ENCODE measurements around the gene PARL.

The PARL gene

GRCh38 chr3:183862610-183863009 is 22.1 kb downstream of the PARL start:
- in situ Hi-C loops (cut with MboI; ENCODE audit: low sequenced_read_pairs) = no loop called here

- in situ Hi-C loops (cut with MboI; ENCODE audit: low sequenced_read_pairs) = no loop called here
Observed at GRCh38 chr3:183857863-183858262, 26.8 kb downstream of the PARL start.

- in situ Hi-C loops (cut with MboI; ENCODE audit: low sequenced_read_pairs) = no loop called here
Observed at GRCh38 chr3:183854318-183855035, 30.2 kb downstream of the PARL start.

GRCh38 chr3:183845608-183846288 is 38.9 kb downstream of the PARL start:
- in situ Hi-C loops (cut with MboI; ENCODE audit: low sequenced_read_pairs) = no loop called here

GRCh38 chr3:183845090-183845489 is 39.6 kb downstream of the PARL start:
- in situ Hi-C loops (cut with MboI; ENCODE audit: low sequenced_read_pairs) = no loop called here

DNA sequence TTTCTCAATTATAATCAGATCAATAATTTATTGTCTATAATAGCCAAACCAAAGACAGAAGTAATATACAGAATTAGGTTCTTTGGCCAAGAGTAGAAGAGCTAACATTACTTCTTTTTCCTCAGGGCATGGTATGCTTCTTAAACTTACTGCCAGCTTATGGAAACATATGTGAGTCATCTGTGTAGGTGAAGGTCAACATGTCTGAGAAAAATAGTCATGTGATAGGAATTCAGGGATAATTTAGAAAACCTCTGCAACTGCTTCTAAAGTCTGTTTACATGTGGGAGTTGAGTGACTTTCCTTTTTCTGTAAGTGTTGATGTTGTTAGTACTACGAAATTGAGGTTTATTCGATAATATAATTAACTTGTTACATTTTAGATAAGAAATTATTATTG is 40.1 kb downstream of the PARL start:
- in situ Hi-C loops (cut with MboI; ENCODE audit: low sequenced_read_pairs) = no loop called here

- in situ Hi-C loops (cut with MboI; ENCODE audit: low sequenced_read_pairs) = no loop called here
Observed at GRCh38 chr3:183839751-183840150, 44.9 kb downstream of the PARL start.

GRCh38 chr3:183837894-183838293 is 46.8 kb downstream of the PARL start:
- in situ Hi-C loops (cut with MboI; ENCODE audit: low sequenced_read_pairs) = no loop called here

DNA sequence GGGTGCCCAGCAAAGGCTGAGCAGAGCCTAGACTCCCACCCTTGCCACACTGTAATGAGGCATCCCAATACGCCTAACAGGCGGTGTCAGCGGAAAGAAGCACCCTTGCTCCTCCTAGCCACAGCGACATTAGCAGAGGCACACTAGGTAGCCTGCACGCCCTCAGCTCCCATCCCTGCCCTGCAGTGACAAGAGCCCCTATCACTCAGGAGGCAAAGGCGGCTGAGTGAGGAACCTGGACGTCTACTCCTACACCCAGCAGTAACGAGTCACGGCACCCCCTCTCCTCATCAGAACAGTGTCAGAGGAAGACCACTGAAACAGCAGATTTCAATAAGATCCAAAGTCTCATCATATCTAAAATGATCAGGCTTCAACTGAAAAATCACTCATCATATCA is 47.3 kb downstream of the PARL start:
- in situ Hi-C loops (cut with MboI; ENCODE audit: low sequenced_read_pairs) = no loop called here

DNA sequence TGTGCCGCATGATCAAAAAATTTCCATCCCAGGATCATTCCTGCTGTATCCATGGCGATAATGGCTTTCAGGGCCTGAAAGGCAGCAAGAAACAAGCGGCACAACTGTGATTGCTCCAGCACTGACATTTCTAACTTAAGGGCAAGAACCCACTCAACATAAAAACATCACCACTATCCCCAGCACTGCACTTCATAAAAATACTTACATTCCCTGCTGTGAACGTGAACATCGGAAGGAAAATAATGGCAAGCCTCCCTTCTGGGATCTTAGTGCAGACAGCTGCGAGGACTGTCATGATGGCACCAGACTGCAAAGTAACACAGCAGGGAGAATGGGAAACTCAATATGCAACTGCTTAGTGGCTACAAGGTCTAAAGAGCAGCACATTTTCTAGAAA is 51.2 kb downstream of the PARL start:
- in situ Hi-C loops (cut with MboI; ENCODE audit: low sequenced_read_pairs) = no loop called here

DNA sequence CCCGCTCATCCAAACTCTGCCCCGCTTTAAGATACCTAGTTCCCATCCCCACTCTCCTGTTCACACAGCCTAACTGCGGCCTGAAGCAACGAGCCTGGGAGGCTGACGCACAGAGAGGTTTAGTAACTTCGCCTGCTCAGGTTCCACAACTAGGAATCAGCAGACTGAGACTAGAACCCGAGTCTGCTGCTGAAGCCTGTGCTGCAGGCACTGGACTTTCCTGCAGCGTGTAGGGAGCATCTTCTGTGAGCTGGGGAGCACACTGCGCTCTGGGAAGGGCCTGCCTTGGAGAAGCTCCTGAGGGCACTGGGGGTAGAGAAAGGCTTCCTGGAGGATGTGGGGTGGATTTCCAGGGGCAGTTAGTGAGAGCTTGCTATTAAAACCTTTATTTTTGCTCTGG is 54.5 kb downstream of the PARL start:
- in situ Hi-C loops (cut with MboI; ENCODE audit: low sequenced_read_pairs) = no loop called here

- in situ Hi-C loops (cut with MboI; ENCODE audit: low sequenced_read_pairs) = no loop called here
Observed at GRCh38 chr3:183829466-183829865, 55.2 kb downstream of the PARL start.

GRCh38 chr3:183828538-183828870 is 56.2 kb downstream of the PARL start:
- in situ Hi-C loops (cut with MboI; ENCODE audit: low sequenced_read_pairs) = no loop called here

DNA sequence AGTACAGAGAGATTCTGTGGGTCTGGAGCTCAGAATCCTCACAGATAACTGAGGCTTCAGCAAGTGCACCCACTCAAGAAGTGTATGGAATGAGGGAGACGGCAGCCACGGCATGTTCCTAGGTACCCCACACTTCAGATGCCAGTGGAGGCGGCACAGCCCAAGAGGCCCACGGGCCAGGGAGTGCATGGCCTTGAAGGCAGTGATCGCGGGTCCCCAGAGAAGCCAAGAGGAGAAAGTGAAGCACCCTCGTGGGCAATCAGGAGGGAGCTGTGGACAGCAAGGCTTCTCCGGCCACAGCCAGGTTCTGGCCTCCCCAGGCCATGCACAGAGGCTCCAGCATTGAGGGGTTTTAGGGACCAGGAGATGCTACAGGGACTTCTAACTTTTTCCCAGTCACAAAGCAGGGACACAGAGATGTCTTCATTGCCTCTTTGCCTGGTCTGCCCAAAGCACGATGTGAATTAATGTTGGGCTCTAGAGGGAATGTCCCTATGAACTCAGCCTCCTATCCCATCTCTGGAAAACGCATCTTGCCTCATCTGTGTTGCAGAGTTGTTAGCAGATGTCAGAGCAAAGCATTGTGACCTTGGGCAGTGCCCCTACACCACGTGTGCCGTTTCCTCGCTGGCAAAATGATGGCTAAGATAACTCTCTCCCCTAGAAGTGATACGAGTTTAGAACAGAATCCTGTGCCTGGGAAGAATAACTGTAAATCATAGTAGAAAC is 56.7 kb downstream of the PARL start:
- in situ Hi-C loops (cut with MboI; ENCODE audit: low sequenced_read_pairs) = no loop called here

- in situ Hi-C loops (cut with MboI; ENCODE audit: low sequenced_read_pairs) = no loop called here
Observed at GRCh38 chr3:183826448-183827250, 58.0 kb downstream of the PARL start.

GRCh38 chr3:183825456-183826161 is 59.1 kb downstream of the PARL start, which contains the start of gene MAP6D1:
Gene MAP6D1, minus strand, starts transcription at chr3:183825577. Its CDS starts 30 bp downstream, at chr3:183825547.
- in situ Hi-C loops (cut with MboI; ENCODE audit: low sequenced_read_pairs) = no loop called here

DNA sequence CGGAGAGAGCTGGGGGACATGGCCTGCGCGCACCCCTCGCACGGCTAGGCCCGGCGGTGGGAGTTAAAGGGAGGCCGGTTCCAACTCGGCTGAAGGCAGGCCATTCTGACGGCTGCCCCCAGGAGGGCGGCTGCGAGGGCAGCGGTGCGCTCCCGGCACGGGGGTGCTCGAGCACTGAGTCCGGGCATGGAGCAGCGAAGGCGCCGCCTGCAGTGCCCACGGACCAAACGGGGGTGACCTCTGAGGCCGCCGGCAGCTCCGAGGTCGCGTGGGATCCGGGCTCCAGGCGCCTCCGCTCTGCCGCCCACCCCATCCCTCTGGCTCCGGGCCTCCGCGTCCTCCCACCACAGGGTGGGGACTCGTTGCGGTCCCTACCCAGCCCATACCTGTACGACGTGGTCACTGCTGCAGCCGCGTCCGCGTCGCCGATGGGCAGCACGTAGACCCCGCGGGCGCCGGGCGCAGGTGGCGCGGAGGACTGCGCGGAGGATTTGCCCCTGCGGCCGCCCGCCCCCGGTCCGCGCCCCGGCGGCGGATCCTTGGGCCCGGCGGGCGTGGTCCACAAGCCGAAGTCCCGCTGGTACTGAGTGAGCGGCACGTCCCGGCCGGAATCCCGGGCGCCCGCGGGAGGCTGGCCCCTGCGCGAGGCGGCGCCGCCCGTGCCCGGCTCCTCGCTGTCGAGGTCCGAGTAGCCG is 59.8 kb downstream of the PARL start:
- in situ Hi-C loops (cut with MboI; ENCODE audit: low sequenced_read_pairs) = no loop called here

DNA sequence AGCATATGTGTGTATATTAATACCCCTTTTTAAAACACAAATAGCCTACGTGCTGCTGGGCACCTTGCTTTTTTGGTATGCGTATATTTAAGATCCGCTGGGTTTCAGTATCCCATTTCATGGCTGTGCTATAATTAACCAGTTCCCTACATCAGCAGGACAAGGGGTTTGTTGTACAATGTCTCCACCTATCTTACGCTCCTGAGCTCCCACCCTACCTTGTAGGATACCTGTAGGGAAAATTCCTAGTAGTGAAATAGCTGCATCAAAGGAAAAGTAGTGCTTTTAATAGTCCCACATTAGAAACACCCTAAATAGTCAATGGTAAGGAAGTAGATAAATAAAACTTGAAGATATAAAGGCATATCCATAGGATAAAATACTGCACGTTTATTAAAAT is 60.7 kb downstream of the PARL start:
- in situ Hi-C loops (cut with MboI; ENCODE audit: low sequenced_read_pairs) = no loop called here

DNA sequence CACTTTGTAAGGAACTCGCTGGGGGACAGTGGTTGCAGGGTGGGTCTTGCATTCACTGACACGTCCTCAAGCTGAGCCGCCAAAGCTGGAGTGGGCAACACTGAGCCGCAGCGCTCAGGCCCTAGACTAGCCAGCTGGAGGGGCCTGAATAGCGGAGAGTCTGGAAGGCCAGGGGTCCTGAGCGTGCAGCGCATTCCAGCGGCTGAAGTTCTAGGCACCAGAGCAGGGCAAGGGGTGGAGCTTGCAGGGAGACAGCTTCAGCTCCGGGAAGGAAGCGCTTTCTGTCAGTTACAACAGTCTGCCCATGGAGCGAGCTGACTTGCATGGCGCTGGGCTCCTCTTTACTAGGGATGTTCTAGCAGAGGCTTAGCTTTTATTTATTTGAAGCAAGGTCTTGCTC is 62.0 kb downstream of the PARL start:
- in situ Hi-C loops (cut with MboI; ENCODE audit: low sequenced_read_pairs) = no loop called here

DNA sequence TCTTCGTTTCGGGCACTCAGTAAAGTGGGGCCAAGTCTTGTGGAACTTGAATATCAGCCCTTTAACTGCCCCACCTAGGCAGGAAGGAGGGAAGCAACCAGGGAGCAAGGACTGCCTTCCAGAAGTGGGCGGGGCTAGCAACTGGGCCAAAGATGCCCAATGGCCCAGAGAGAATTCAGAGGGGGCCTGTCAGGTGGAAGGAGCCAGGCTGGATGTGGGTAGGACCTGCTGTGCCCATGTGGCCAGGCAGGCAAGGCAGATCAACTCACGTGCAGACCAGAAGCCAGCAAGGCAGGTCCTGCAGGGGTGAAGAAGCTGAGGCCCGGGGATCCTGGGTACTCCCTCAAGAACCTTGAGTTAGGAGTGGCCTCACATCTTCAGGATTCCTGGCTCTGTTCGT is 64.8 kb downstream of the PARL start:
- in situ Hi-C loops (cut with MboI; ENCODE audit: low sequenced_read_pairs) = no loop called here

Measured in HL-60/S4 treated with retinoic acid at 250 ng/mL for 4 days and 3 days (cell line).